ENCODE measurements around the gene CABS1. TPM values are rescaled to one million over a fixed set of nuclear protein-coding genes. Genes with fewer than 3 reads are reported as not detected.

Gene CABS1
- total and polyA plus RNA-seq, 2 donors: 0.02 TPM; not detected in 1

DNA sequence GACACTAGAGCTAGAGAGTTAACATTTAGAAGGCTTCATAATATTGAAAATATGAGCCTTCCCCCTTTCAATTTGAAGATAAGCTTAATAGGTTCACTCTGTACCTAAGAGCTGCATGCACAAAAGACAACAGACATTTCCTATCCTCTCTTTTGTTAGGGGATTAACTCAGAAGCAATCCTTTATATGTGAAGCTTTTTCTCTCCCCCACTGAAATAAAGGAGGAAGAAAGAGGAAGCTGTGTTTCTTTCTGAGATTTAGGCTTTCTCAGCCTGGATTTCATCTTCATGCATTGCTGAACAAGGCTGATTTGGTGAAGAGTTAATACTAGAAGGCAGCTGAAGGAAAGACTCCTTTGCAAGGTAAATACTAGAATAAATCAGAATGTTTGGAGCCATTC lies 21.0 kb upstream of the CABS1 start:
- no peaks in the 10 kb centered on the region for H3K9me3 ChIP-seq (ENCODE audit: control insufficient read depth in 2 of 2, insufficient read depth in 1 of 2, low read length in 1 of 2)
- H3K4me3 ChIP-seq (ENCODE audit: low read length in 2 of 2): no peak overlapping the region
- H3K4me1 ChIP-seq (ENCODE audit: control insufficient read depth in 2 of 2, insufficient read depth in 2 of 2, low read length in 2 of 2): no peaks in the 10 kb centered on the region
- H3K36me3 ChIP-seq (ENCODE audit: control insufficient read depth in 2 of 2, insufficient read depth in 2 of 2, low read length in 1 of 2): no peaks in the 10 kb centered on the region
- no peaks in the 10 kb centered on the region for H3K27me3 ChIP-seq (ENCODE audit: control insufficient read depth in 2 of 2, insufficient read depth in 1 of 2, low read length in 1 of 2)
- DNase-seq (ENCODE audit: low read depth in 6 of 9, low spot score in 9 of 9): no peak
- H3K27ac ChIP-seq (ENCODE audit: low read depth in 1 of 2, low read length in 1 of 2): no peak overlapping the region

DNA sequence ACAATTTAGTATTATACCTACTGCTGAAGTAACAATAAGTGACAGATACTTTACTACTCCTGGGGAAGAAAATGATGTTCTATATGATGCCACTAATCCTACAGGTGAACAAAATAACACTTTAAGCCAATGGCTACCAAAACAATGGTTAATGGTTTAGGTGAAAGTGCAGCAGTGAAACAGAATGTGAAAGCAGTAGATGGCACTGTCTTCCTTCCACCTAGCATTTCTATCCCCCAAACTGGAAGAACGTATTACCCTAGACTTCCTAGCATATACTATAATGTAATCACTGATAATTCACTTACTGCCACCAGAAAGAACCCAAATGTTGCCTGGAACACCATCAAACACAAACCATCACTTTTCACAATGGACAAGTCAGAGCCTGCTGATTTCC lies 18.9 kb upstream of the CABS1 start:
- Histone ChIP-seq H3K27me3 (ENCODE audit: control insufficient read depth in 2 of 2, insufficient read depth in 1 of 2, low read length in 1 of 2) (no peaks in the 10 kb centered on the region), H3K36me3 (ENCODE audit: control insufficient read depth in 2 of 2, insufficient read depth in 2 of 2, low read length in 1 of 2) (no peaks in the 10 kb centered on the region), H3K4me3 (ENCODE audit: low read length in 2 of 2) (no peak overlapping the region), H3K9me3 (ENCODE audit: control insufficient read depth in 2 of 2, insufficient read depth in 1 of 2, low read length in 1 of 2) (no peaks in the 10 kb centered on the region), H3K27ac (ENCODE audit: low read depth in 1 of 2, low read length in 1 of 2) (no peak overlapping the region), H3K4me1 (ENCODE audit: control insufficient read depth in 2 of 2, insufficient read depth in 2 of 2, low read length in 2 of 2) (no peaks in the 10 kb centered on the region)
- DNase-seq (ENCODE audit: low read depth in 6 of 9, low spot score in 9 of 9): no peak
- 61% methylated on average over 1 of the region's 1 CpG for WGBS

DNA sequence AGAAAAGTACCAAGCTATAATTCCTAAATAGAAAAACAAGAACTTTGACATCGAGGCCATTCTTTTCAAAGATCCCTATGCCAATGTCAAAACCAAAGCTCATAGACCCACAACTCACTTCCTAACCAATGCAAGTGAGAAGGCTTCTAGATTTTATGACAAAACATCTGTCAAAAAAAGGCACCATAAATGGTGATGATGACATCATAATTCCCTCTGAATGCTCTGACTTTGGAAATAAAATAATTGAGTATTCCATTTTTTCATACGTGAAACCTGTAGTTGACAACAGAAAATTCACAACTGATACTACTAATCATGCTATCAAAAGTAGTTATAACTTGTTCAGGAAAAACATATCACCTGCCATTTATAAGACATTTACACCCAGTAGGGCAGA lies 8.7 kb upstream of the CABS1 start:
- 95% methylated on average over 2 of the region's 2 CpGs for WGBS

DNA sequence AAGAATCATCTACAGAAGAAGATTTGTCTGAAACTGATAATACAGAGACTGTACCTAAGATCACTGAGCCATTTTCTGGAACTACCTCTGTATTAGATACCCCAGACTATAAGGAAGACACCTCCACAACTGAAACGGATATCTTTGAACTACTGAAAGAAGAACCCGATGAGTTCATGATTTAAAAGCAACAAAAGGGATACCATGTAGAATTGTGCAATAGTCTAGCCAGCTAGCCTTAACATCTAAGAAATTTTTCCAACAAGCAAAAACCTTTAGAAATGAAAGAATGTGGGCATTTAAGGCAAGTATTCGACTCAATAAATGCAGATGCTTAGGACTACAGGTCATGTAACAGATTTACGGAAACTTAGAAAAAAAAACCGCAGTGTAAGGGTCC lies 1.3 kb downstream of the CABS1 start:
- DNase-seq (ENCODE audit: low read depth in 6 of 9, low spot score in 9 of 9): no peak
- no peaks in the 10 kb centered on the region for H3K36me3 ChIP-seq (ENCODE audit: control insufficient read depth in 2 of 2, insufficient read depth in 2 of 2, low read length in 1 of 2)
- 93% methylated on average over 5 of the region's 5 CpGs for WGBS
- H3K9me3 ChIP-seq (ENCODE audit: control insufficient read depth in 2 of 2, insufficient read depth in 1 of 2, low read length in 1 of 2): no peaks in the 10 kb centered on the region
- no peak overlapping the region for H3K27ac ChIP-seq (ENCODE audit: low read depth in 1 of 2, low read length in 1 of 2)
- no peak overlapping the region for H3K4me3 ChIP-seq (ENCODE audit: low read length in 2 of 2)
- H3K4me1 ChIP-seq (ENCODE audit: control insufficient read depth in 2 of 2, insufficient read depth in 2 of 2, low read length in 2 of 2): no peaks in the 10 kb centered on the region
- H3K27me3 ChIP-seq (ENCODE audit: control insufficient read depth in 2 of 2, insufficient read depth in 1 of 2, low read length in 1 of 2): no peaks in the 10 kb centered on the region

More for the DNA sequence above, 8.7 kb upstream of the CABS1 start:
- Histone ChIP-seq H3K9me3 (ENCODE audit: control insufficient read depth in 2 of 2, insufficient read depth in 1 of 2, low read length in 1 of 2) (no peaks in the 10 kb centered on the region), H3K4me3 (ENCODE audit: low read length in 2 of 2) (no peak overlapping the region), H3K36me3 (ENCODE audit: control insufficient read depth in 2 of 2, insufficient read depth in 2 of 2, low read length in 1 of 2) (no peaks in the 10 kb centered on the region), H3K27me3 (ENCODE audit: control insufficient read depth in 2 of 2, insufficient read depth in 1 of 2, low read length in 1 of 2) (no peaks in the 10 kb centered on the region), H3K4me1 (ENCODE audit: control insufficient read depth in 2 of 2, insufficient read depth in 2 of 2, low read length in 2 of 2) (no peaks in the 10 kb centered on the region), H3K27ac (ENCODE audit: low read depth in 1 of 2, low read length in 1 of 2) (no peak overlapping the region)
- DNase-seq (ENCODE audit: low read depth in 6 of 9, low spot score in 9 of 9): no peak

DNA sequence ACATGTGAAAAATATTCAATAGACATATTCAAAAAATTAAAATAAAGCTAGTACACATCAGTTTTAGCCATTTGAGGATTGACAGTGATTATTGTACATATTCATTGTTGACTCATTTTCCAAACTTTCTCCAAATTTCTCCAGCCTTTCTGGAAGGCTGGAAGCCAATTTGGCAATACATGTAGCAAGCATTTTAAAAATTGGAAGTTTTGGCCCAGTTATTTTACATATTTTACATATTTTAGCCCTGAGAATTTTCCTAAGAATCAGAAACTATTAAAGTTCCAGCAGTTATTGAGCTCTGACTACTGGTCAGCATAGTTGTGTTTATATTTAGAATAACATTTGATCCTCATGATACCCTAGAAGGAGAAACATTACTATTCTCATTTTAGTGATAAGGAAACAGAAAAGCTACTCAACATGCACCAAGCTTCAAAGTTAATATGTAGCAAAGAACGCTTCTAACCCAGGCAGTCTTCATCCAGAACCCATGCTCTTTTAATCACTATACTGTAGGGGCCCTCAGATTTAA lies 3.2 kb downstream of the CABS1 start:
- Histone ChIP-seq H3K4me3 (ENCODE audit: low read length in 2 of 2) (no peak overlapping the region), H3K36me3 (ENCODE audit: control insufficient read depth in 2 of 2, insufficient read depth in 2 of 2, low read length in 1 of 2) (no peaks in the 10 kb centered on the region), H3K27me3 (ENCODE audit: control insufficient read depth in 2 of 2, insufficient read depth in 1 of 2, low read length in 1 of 2) (no peaks in the 10 kb centered on the region), H3K9me3 (ENCODE audit: control insufficient read depth in 2 of 2, insufficient read depth in 1 of 2, low read length in 1 of 2) (no peaks in the 10 kb centered on the region), H3K4me1 (ENCODE audit: control insufficient read depth in 2 of 2, insufficient read depth in 2 of 2, low read length in 2 of 2) (no peaks in the 10 kb centered on the region), H3K27ac (ENCODE audit: low read depth in 1 of 2, low read length in 1 of 2) (no peak overlapping the region)
- DNase-seq (ENCODE audit: low read depth in 6 of 9, low spot score in 9 of 9): no peak
- 94% methylated on average over 1 of the region's 1 CpG for WGBS

DNA sequence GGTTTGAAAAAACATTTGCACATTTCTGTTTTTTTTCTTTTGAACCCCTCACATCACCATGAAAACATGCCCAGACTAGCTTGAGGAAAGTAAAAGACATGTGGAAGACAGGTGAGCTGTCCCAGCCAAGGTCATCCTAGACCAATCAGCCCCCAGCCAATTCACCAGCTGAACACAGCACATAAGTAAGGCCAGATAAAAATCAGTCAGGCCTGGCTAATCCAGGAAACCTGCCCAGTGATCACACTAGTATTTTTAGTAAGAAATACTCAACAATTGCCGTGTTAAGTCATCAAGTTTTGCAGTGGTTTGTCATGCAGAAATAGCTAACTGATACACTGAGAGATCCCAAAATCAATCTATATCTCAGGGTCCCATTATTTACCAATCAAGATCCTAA lies 21.4 kb downstream of the CABS1 start:
- DNase-seq (ENCODE audit: low read depth in 6 of 9, low spot score in 9 of 9): no peak
- Histone ChIP-seq H3K4me3 (ENCODE audit: low read length in 2 of 2) (no peak overlapping the region), H3K36me3 (ENCODE audit: control insufficient read depth in 2 of 2, insufficient read depth in 2 of 2, low read length in 1 of 2) (no peaks in the 10 kb centered on the region), H3K27me3 (ENCODE audit: control insufficient read depth in 2 of 2, insufficient read depth in 1 of 2, low read length in 1 of 2) (no peaks in the 10 kb centered on the region), H3K27ac (ENCODE audit: low read depth in 1 of 2, low read length in 1 of 2) (no peak overlapping the region), H3K4me1 (ENCODE audit: control insufficient read depth in 2 of 2, insufficient read depth in 2 of 2, low read length in 2 of 2) (no peaks in the 10 kb centered on the region), H3K9me3 (ENCODE audit: control insufficient read depth in 2 of 2, insufficient read depth in 1 of 2, low read length in 1 of 2) (no peaks in the 10 kb centered on the region)
- WGBS: 58% methylated on average over 1 of the region's 1 CpG

DNA sequence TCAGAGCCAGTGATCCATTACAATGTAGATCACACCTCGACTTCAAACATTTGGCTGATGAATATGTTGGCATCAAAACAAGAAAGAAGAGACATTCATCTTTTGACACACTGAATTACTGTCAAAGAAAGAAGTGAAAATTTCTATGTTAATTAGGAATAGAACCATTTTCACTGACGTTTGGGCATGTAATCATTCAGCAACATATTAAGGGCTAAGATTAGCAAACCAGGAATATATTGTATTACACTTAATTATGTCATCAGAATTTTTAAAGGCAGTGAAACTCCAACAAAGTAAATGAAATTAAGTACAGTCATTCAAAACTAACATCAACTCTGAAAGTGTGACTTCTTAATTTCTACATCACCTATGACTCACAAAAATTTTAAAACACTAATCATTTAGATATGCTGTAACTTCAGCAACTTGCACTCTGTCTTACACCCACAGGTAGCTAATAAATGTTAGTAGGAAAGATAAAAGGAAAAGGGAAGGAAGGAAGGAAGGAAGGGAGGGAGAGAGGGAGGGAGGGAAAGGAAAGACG lies 24.4 kb downstream of the CABS1 start:
- H3K4me1 ChIP-seq (ENCODE audit: control insufficient read depth in 2 of 2, insufficient read depth in 2 of 2, low read length in 2 of 2): no peaks in the 10 kb centered on the region
- DNase-seq (ENCODE audit: low read depth in 6 of 9, low spot score in 9 of 9): no peak
- H3K4me3 ChIP-seq (ENCODE audit: low read length in 2 of 2): no peak overlapping the region
- 55% methylated on average over 3 of the region's 3 CpGs for WGBS
- H3K36me3 ChIP-seq (ENCODE audit: control insufficient read depth in 2 of 2, insufficient read depth in 2 of 2, low read length in 1 of 2): no peaks in the 10 kb centered on the region
- no peaks in the 10 kb centered on the region for H3K27me3 ChIP-seq (ENCODE audit: control insufficient read depth in 2 of 2, insufficient read depth in 1 of 2, low read length in 1 of 2)
- H3K27ac ChIP-seq (ENCODE audit: low read depth in 1 of 2, low read length in 1 of 2): no peak overlapping the region
- H3K9me3 ChIP-seq (ENCODE audit: control insufficient read depth in 2 of 2, insufficient read depth in 1 of 2, low read length in 1 of 2): no peaks in the 10 kb centered on the region

DNA sequence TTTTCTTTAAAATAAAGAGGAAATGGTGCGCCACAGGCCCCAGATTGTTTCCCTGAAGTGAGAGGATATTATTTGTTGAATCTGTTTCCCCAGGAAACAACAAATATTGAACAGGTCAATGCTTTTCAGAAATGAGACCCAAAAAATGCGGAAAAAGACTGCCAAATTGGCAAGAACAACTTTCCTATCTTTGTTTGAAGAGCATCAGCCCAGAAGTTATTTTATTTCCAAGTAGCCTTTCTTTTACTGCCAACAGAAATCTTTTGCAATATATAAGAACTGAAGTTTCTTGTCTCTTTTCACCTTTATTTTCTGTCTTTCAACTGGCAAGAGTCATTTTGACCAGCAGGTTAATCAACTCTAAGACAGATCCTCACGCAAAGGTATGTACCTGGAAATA lies 25.7 kb downstream of the CABS1 start, which contains the start of gene SMR3A:
SMR3A (plus strand) TSS at position 301 of the 400 bp plus-strand sequence. CDS start 1,356 bp downstream, outside the sequence.
- no peak for DNase-seq (ENCODE audit: low read depth in 6 of 9, low spot score in 9 of 9)
- H3K27me3 ChIP-seq (ENCODE audit: control insufficient read depth in 2 of 2, insufficient read depth in 1 of 2, low read length in 1 of 2): no peaks in the 10 kb centered on the region
- no peak within 1 kb of the TSS for H3K4me3 ChIP-seq (ENCODE audit: low read length in 2 of 2)
- no peaks in the 10 kb centered on the region for H3K9me3 ChIP-seq (ENCODE audit: control insufficient read depth in 2 of 2, insufficient read depth in 1 of 2, low read length in 1 of 2)
- H3K4me1 ChIP-seq (ENCODE audit: control insufficient read depth in 2 of 2, insufficient read depth in 2 of 2, low read length in 2 of 2): no peaks in the 10 kb centered on the region
- H3K36me3 ChIP-seq (ENCODE audit: control insufficient read depth in 2 of 2, insufficient read depth in 2 of 2, low read length in 1 of 2): no peaks in the 10 kb centered on the region
- WGBS: 68% methylated on average over 3 of the region's 3 CpGs
- H3K27ac ChIP-seq (ENCODE audit: low read depth in 1 of 2, low read length in 1 of 2): no peak within 1 kb of the TSS

DNA sequence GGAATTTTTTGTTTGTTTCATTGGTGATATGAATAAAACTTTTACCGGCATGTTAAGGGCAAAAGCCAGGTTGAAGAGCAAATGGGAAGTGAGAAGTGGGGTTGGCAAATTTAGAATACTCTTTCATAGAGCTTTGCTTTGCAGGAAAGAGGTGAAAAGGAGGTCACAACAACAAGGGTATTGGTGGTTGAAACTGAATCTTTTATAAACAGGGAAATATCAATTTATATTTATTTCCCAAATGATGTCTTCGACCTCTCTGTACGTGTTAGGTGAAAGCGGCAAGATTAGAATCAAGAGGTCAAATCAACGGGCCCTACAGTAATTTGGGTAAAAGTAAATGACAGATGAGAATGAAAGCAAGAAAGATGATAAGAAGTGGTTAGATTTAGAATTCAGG lies 29.2 kb downstream of the CABS1 start:
- H3K36me3 ChIP-seq (ENCODE audit: control insufficient read depth in 2 of 2, insufficient read depth in 2 of 2, low read length in 1 of 2): no peaks in the 10 kb centered on the region
- WGBS: 96% methylated on average over 5 of the region's 5 CpGs
- H3K27ac ChIP-seq (ENCODE audit: low read depth in 1 of 2, low read length in 1 of 2): no peak overlapping the region
- no peaks in the 10 kb centered on the region for H3K4me1 ChIP-seq (ENCODE audit: control insufficient read depth in 2 of 2, insufficient read depth in 2 of 2, low read length in 2 of 2)
- no peak for DNase-seq (ENCODE audit: low read depth in 6 of 9, low spot score in 9 of 9)
- no peak overlapping the region for H3K4me3 ChIP-seq (ENCODE audit: low read length in 2 of 2)
- H3K9me3 ChIP-seq (ENCODE audit: control insufficient read depth in 2 of 2, insufficient read depth in 1 of 2, low read length in 1 of 2): no peaks in the 10 kb centered on the region
- no peaks in the 10 kb centered on the region for H3K27me3 ChIP-seq (ENCODE audit: control insufficient read depth in 2 of 2, insufficient read depth in 1 of 2, low read length in 1 of 2)
